Putamen (tissue), 1 donor: Measurements from ENCODE around the gene BLM.
"Not testable (repeated sequence)": the region's sequence is repeated elsewhere in the genome, so short reads cannot be mapped to it uniquely, and the experiment has no call there.

Experiments
- DNase-seq: peaks from one replicate; pipeline ENCODE4 v3.0.0-alpha.2; 2016; ENCODE audit warnings: low spot score

The BLM gene

GRCh38 chr15:90740545-90740944, 23.4 kb downstream of the BLM start:
- not testable (repeated sequence) for DNase-seq

- no peak for DNase-seq
These were observed 24.9 kb downstream of the BLM start for GRCh38 chr15:90742087-90742486.

- DNase-seq: no peak
These were observed 26.3 kb downstream of the BLM start for GRCh38 chr15:90743407-90743806.

- no peak for DNase-seq
These were observed 27.7 kb downstream of the BLM start for GRCh38 chr15:90744759-90745402.

- peak; percentile 36 for DNase-seq
These were observed 32.6 kb downstream of the BLM start for GRCh38 chr15:90749754-90750153.

- DNase-seq: no peak
These were observed 33.0 kb downstream of the BLM start for GRCh38 chr15:90750186-90750585.

GRCh38 chr15:90751300-90751825, 34.2 kb downstream of the BLM start:
- DNase-seq: no peak

GRCh38 chr15:90756916-90757315, 39.8 kb downstream of the BLM start:
- DNase-seq: no peak

- no peak for DNase-seq
These were observed 40.3 kb downstream of the BLM start for GRCh38 chr15:90757461-90757860.

- peak; percentile 43 for DNase-seq
These were observed 43.6 kb downstream of the BLM start for GRCh38 chr15:90760661-90761232.

GRCh38 chr15:90761629-90762028, 44.5 kb downstream of the BLM start:
- no peak for DNase-seq

- no peak for DNase-seq
These were observed 45.0 kb downstream of the BLM start for GRCh38 chr15:90762109-90762508.

GRCh38 chr15:90763366-90764099, 46.4 kb downstream of the BLM start:
- no peak for DNase-seq

- DNase-seq: no peak
These were observed 48.4 kb downstream of the BLM start for GRCh38 chr15:90765531-90765930.

- DNase-seq: no peak
These were observed 48.8 kb downstream of the BLM start for GRCh38 chr15:90765966-90766365.

- no peak for DNase-seq
These were observed 52.2 kb downstream of the BLM start for GRCh38 chr15:90769375-90769774.

- no peak for DNase-seq
These were observed 56.3 kb downstream of the BLM start for GRCh38 chr15:90773485-90773884.

- DNase-seq: no peak
These were observed 57.8 kb downstream of the BLM start for GRCh38 chr15:90774731-90775514.

GRCh38 chr15:90780916-90781315, 63.8 kb downstream of the BLM start:
- no peak for DNase-seq

GRCh38 chr15:90782442-90782841, 65.3 kb downstream of the BLM start:
- DNase-seq: no peak

GRCh38 chr15:90787881-90788280, 70.7 kb downstream of the BLM start:
- DNase-seq: no peak

- DNase-seq: no peak
These were observed 72.3 kb downstream of the BLM start for GRCh38 chr15:90789462-90789861.
